Lung (tissue), 12 donors: ENCODE data around the gene ANGEL2. TPM values are rescaled to one million over a fixed set of nuclear protein-coding genes. Genes with fewer than 3 reads are reported as not detected.

Experiments
- ATAC-seq: fragments of 200-7000 bp; cut with Tn5 transposase; one replicate; pipeline ENCODE4 v1.9.1; 2020; ENCODE audit warnings: moderate number of reproducible peaks; ENCODE audit not compliant: insufficient read depth, low FRiP score
- DNase-seq, 3 donors: peaks; one replicate each; pipeline ENCODE4 v3.0.0-alpha.2; 2013 to 2017
- H3K27ac ChIP-seq, 2 donors: one replicate each; pipeline ENCODE4 v1.5.1; 2013; ENCODE audit warnings: mild to moderate bottlenecking in 2 of 2, moderate library complexity in 2 of 2, control low read depth in 1 of 2, inconsistent platforms in 1 of 2, low read depth in 1 of 2, low read length in 1 of 2
- H3K27me3 ChIP-seq, 3 donors: one replicate each; pipeline ENCODE4 v1.5.1; 2013; ENCODE audit warnings: low read length in 2 of 3; ENCODE audit not compliant: control insufficient read depth in 3 of 3, insufficient read depth in 3 of 3
- H3K36me3 ChIP-seq, 4 donors: one replicate each; pipeline ENCODE4 v1.5.1; 2013; ENCODE audit warnings: low read length in 4 of 4, mild to moderate bottlenecking in 1 of 4, moderate library complexity in 1 of 4; ENCODE audit not compliant: control insufficient read depth in 4 of 4, insufficient read depth in 4 of 4
- H3K4me1 ChIP-seq, 5 donors: one replicate each; pipeline ENCODE4 v1.5.1; 2013; ENCODE audit warnings: low read length in 5 of 5, mild to moderate bottlenecking in 2 of 5, moderate library complexity in 1 of 5; ENCODE audit not compliant: control insufficient read depth in 5 of 5, insufficient read depth in 5 of 5
- H3K4me3 ChIP-seq: one replicate; pipeline ENCODE4 v1.5.1; 2013; ENCODE audit warnings: mild to moderate bottlenecking, control low read depth, moderate library complexity
- H3K9ac ChIP-seq, 2 donors: one replicate each; pipeline ENCODE4 v1.5.1; 2013; ENCODE audit warnings: low read length in 2 of 2, control low read depth in 1 of 2; ENCODE audit not compliant: insufficient read depth in 1 of 2
- H3K9me3 ChIP-seq, 4 donors: one replicate each; pipeline ENCODE4 v1.5.1; 2013; ENCODE audit warnings: low read length in 3 of 4, mild to moderate bottlenecking in 1 of 4, moderate library complexity in 1 of 4; ENCODE audit not compliant: control insufficient read depth in 4 of 4, insufficient read depth in 3 of 4
- CTCF ChIP-seq: IDR thresholded peaks from 2 replicates; pipeline ENCODE4 v1.5.1; 2012; ENCODE audit warnings: mild to moderate bottlenecking; ENCODE audit errors: control extremely low read depth, extremely low read depth
- WGBS, 2 donors: extraction: QIAGEN DNeasy Blood & Tissue Kit; methylation state at CpG; one replicate each; pipeline ENCODE4 v1.1.7; 2013; 5-methylcytosine and 5-hydroxymethylcytosine counted together
- polyA plus RNA-seq, 2 donors: library from polyadenylated mRNA; stranded (reverse); fragments of 200-250 nt; gene quantifications; one replicate each; pipeline ENCODE4 v1.2.1, GENCODE V29; 2013
- total RNA-seq, 2 donors: library from RNA; depleted of rRNA in 1 of 2; stranded (reverse); fragments of >200 nt in 1 of 2; gene quantifications; one replicate each; pipeline ENCODE4 v1.2.1, GENCODE V29; 2014 to 2021
- donor health status: control.
- donor health status: control.
- donor health status: Bipolar disorder and iron deficiency.
- donor health status: healthy.
- donor health status: DM: yes; HTN: yes; CAD: no.

ANGEL2 gene
- total and polyA plus RNA-seq, 4 donors, result 13.7 to 53.7 (median 29.0) TPM

GRCh38 chr1:212944229-212944901, 71.3 kb downstream of the ANGEL2 start:
- Histone ChIP-seq H3K9ac (no peak overlapping the region), H3K27ac (no peak overlapping the region), H3K4me1 (no peaks in the 10 kb centered on the region), H3K9me3 (peaks cover 0 to 2% (median 2%) of the 10 kb centered on the region in 4 donors), H3K27me3 (no peaks in the 10 kb centered on the region), H3K4me3 (no peak overlapping the region), H3K36me3 (no peaks in the 10 kb centered on the region)
- TF ChIP-seq CTCF, result no peak
- no peak for ATAC-seq
- 69 to 82% methylated on average over 6 of the region's 6 CpGs for WGBS, 2 donors
- DNase-seq, result no peak

GRCh38 chr1:212943393-212943710, 72.3 kb downstream of the ANGEL2 start:
- no peak for TF ChIP-seq CTCF
- Histone ChIP-seq H3K4me3 (no peak overlapping the region), H3K27me3 (no peaks in the 10 kb centered on the region), H3K4me1 (no peaks in the 10 kb centered on the region), H3K9me3 (peaks cover 0 to 2% (median 2%) of the 10 kb centered on the region in 4 donors), H3K27ac (no peak overlapping the region), H3K36me3 (no peaks in the 10 kb centered on the region), H3K9ac (no peak overlapping the region)
- 72 to 81% methylated on average over 4 of the region's 4 CpGs for WGBS, 2 donors
- DNase-seq (no peak), ATAC-seq (no peak)

GRCh38 chr1:212942679-212943392, 72.8 kb downstream of the ANGEL2 start:
- no peak overlapping the region for H3K27ac ChIP-seq
- H3K4me3 ChIP-seq, result no peak overlapping the region
- H3K9me3 ChIP-seq, result peaks cover 0 to 2% (median 2%) of the 10 kb centered on the region in 4 donors
- H3K36me3 ChIP-seq, result no peaks in the 10 kb centered on the region
- no peak overlapping the region for H3K9ac ChIP-seq
- no peak for ATAC-seq
- no peak for TF ChIP-seq CTCF
- H3K4me1 ChIP-seq, result peaks cover 0 to 5% (median 0%) of the 10 kb centered on the region in 5 donors
- no peak for DNase-seq
- WGBS, 2 donors, result 83 to 86% methylated on average over 6 of the region's 6 CpGs
- no peaks in the 10 kb centered on the region for H3K27me3 ChIP-seq

Other genes with a start within 250 kb of the ANGEL2 start
- gene NSL1, start 224.1 kb downstream of the ANGEL2 start, total RNA-seq, result 10 to 100 TPM; 27.5 to 48.8 TPM
- gene NSL1, start 224.1 kb downstream of the ANGEL2 start, polyA plus RNA-seq, result 10 to 100 TPM in 1 of 2 donors, 1 to 10 TPM in 1; 9.2 to 26.5 TPM
- gene TATDN3, start 224.0 kb downstream of the ANGEL2 start, total RNA-seq, result 10 to 100 TPM; 15.1 to 17.8 TPM
- 10 to 100 TPM; 11.2 to 12.4 TPM for gene TATDN3, start 224.0 kb downstream of the ANGEL2 start, polyA plus RNA-seq
- not detected for gene SPATA45, start 168.2 kb downstream of the ANGEL2 start, total RNA-seq
- gene SPATA45, start 168.2 kb downstream of the ANGEL2 start, polyA plus RNA-seq, result not detected
- gene FLVCR1, start 157.6 kb downstream of the ANGEL2 start, total RNA-seq, result 10 to 100 TPM in 1 of 2 donors, 1 to 10 TPM in 1; 8.6 to 17.4 TPM
- gene FLVCR1, start 157.6 kb downstream of the ANGEL2 start, polyA plus RNA-seq, result 1 to 10 TPM; 4.5 to 4.6 TPM
- gene VASH2, start 65.3 kb downstream of the ANGEL2 start, total RNA-seq, result 10 to 100 TPM in 1 of 2 donors, 1 to 10 TPM in 1; 1.7 to 11.0 TPM
- gene VASH2, start 65.3 kb downstream of the ANGEL2 start, polyA plus RNA-seq, result under 1 TPM; 0.26 to 0.49 TPM
- 10 to 100 TPM; 14.7 to 41.6 TPM for gene RPS6KC1, start 35.4 kb upstream of the ANGEL2 start, total RNA-seq
- gene RPS6KC1, start 35.4 kb upstream of the ANGEL2 start, polyA plus RNA-seq, result 1 to 10 TPM; 2.9 to 7.6 TPM